Right renal cortex interstitium (tissue), 3 donors: ENCODE measurements around the gene SH3RF2. TPM values are rescaled to one million over a fixed set of nuclear protein-coding genes. Genes with fewer than 3 reads are reported as not detected.

Experiments used
- DNase-seq, 3 donors: peaks; one replicate each; pipeline ENCODE4 v3.0.0-alpha.2; 2013; ENCODE audit warnings: low read depth in 3 of 3, low spot score in 2 of 3
- polyA plus RNA-seq, 3 donors: library from polyadenylated mRNA; unstranded; fragments of 120-200 nt; gene quantifications; one replicate each; pipeline ENCODE4 v1.2.1, GENCODE V29; 2013; ENCODE audit not compliant: insufficient read length in 3 of 3

The SH3RF2 gene
- polyA plus RNA-seq, 3 donors: 3.8 to 4.8 (median 4.2) TPM

DNA sequence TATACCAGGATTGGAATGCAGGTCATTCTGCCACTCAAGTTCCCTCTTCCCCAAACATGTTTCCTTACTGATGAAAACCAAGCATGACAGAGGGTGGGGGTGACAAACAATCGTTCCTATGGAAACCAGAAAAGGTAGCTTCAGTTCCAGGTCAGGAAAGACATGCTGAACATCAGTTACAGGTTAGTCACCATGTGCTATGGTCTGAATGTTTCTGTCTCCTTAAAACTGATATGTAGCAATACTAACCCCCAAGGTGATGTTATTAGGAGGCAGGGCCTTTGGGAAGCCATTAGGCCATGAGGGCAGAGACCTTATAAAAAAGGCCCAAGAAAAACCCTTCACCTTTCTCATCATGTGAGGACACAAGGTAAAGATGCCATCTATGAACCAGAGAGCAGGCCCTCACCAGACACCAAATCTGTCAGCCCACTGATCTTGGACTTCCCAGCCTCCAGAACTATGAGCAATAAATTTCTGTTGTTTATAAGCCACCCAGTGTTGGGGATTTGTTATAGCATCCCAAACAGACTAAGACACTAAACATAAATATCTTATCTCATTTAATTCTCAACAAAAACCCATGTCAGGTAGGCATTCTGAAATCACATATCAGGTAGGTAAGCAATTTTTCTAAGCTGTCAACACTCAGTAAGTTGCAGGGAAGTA is 15.7 kb upstream of the SH3RF2 start:
- DNase-seq: no peak

DNA sequence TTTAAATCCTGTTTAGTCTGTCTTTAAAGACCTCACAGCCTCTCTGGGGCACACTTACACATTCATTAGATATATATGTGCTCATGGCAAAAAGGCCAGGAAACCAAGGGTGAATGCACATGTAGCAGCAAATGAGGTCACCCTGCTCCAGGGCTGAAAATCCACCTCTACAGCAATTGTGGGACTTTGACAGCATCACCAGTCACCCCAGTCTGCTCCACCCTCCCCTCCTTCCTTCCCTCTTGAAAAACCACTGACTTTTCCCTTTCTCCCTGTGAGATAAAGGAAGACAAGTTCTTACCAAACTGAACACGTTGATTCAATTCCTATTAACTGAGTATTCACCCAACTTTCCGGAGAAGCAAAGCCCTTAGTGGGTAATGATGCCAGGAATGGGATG is 15.2 kb upstream of the SH3RF2 start:
- DNase-seq: no peak

DNA sequence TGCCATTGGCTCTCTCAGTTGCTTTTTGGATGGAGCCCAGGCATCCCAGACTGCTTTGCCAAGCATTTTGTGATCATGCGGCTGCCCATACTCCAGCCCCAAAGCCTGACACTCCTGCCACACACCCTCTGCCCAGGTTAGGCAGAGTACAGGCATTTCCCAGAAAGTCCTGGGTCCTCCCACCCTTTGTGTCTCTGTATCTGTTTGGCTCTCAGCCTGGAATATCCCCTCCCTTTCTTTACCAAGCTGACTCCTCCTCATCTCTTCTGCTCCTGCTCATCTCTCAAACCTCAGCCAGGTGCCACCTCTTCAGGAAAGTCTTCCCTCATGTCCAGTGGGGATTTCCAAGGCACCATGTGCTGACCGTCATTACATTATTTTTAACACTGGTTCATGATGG is 14.3 kb upstream of the SH3RF2 start:
- no peak for DNase-seq

DNA sequence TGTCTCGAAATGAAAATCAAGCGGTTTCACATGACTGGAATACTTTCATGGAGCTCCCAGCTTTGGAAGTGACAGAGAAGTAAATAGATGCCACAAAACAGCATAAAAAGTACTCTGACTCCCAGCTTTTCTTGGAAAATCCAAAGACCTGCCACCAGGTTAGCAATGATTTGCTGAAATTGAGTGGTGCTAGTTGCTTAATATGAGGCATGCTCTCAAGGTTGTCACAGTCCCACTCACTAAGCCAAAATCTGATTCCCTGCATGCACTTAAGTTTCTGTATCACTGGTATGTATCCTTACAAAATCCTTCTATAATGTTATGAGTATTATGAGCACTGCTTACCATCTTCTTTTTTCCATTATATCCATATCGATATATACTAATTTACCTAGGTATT is 13.0 kb upstream of the SH3RF2 start:
- DNase-seq: no peak

DNA sequence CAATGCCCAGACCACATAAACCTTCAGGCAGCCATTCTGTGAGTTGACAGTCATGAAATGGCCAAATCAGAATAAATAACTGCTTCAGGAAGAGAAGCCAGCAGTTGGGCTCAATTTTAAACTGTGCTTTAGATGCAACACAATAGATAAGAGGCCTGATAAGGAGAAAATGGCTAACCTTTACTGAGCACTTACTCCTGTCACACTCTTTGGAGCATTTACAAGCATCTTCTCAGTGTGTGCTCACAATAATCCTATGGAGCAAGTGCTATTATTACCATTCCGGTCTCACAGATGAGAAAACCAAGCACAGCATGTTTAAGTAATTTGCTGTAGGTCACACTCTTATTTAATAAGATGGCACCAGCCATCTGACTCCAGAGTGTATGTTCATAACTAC is 11.5 kb upstream of the SH3RF2 start:
- no peak for DNase-seq

DNA sequence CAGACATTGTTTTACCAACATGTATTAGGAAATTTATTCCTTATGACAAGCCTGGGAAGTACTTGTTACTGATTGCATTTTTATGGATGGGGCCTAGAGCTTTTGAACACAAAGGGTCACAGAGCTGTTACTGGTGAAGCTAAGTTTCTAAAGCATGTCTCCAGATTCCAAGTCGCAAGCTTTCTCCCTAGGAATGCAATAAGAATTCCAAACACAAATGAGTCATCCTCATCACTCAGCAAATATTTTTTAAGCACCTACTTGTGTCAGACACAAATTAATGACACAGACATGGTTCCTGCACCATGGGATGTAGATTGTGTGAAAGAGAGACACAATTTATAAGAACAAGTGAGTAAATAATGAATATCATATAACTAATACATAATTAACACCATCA is 11.0 kb upstream of the SH3RF2 start:
- DNase-seq: no peak

DNA sequence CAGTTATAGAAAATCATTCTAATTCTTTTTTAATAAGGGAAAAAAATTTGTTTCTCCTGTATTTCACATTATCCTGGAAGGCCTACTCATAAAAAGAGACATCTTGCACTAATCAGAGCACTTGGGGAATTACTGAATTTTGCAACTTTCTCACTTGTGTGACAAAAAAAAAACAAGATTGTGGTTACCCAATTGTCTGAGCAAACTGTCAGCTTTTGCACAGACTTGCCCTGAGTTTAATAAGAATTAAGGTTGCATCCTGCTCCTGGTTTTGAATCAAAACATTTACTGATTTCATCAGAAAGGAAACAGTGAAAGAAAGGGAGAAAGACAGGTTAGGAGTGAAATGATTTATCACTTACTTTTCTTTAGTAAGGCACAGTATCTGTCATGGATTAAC is 10.6 kb upstream of the SH3RF2 start:
- no peak for DNase-seq

DNA sequence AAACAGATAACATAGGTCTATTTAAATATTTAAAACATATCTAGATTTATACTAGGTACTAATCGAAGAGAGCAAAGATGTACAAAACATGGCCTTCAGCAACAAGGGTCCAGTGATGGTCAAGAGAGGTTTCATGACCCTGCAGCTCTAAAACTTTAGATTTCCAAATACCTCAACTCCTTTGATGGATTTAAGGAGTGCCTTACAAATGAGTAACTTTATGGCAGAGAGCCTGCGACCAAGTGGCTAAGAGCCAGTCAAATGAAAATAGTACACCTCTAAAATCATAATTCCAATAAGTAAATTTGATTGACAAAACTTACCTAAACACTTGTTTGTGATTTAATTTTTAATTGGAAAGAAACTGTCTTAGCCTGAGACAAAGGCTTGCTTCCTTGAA is 4.7 kb upstream of the SH3RF2 start:
- no peak for DNase-seq

DNA sequence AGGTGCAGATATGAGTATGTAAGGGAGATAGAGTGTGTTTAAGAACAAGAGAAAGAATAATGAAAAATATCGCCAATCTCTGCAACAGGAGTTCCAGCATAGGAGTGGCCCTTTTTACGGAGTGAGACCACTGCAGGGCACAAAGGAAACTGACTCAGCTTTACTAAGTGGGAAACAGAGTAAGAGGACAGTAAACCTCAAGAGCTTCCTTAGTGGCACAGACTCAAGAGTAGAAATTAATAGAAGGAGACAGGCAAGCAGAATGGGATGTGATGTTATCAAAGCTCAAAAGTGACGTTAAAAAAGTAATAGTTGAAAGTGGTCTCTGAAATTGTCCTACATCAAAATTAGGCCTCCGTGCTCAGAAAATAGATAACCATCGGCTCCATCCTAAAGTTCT is 2.1 kb upstream of the SH3RF2 start:
- DNase-seq: no peak

DNA sequence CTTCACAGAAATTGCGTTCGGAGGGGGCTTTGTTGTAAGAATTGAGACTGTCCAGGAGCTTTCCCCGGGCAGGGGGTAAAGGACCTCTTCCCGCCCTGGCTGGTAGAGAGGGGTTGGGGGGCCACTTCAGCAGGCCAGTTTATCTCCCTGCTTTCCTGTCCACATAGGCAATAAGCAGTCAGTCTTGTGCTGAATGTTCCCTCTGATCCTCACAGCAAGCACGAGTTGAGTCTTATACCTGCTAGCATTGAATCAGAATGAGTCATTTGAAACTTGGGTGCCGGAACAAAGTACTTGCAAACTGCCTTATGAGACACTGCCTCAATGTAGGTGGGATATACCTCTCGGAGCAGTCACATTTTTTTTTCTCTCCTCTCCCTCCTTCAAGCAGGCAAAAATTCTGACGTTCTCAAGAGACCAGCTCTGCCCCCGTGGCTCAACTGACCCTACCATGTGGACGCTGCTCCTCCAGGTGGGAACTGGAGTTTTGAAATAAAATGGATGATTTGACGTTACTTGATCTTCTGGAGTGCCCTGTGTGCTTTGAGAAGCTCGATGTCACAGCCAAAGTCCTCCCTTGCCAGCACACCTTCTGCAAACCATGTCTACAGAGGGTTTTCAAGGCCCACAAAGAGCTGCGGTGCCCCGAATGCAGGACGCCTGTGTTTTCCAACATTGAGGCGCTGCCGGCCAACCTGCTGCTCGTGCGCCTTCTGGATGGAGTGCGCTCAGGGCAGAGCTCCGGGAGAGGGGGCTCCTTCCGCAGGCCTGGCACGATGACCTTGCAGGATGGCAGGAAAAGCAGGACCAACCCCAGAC is 1.3 kb downstream of the SH3RF2 start:
- DNase-seq: no peak

DNA sequence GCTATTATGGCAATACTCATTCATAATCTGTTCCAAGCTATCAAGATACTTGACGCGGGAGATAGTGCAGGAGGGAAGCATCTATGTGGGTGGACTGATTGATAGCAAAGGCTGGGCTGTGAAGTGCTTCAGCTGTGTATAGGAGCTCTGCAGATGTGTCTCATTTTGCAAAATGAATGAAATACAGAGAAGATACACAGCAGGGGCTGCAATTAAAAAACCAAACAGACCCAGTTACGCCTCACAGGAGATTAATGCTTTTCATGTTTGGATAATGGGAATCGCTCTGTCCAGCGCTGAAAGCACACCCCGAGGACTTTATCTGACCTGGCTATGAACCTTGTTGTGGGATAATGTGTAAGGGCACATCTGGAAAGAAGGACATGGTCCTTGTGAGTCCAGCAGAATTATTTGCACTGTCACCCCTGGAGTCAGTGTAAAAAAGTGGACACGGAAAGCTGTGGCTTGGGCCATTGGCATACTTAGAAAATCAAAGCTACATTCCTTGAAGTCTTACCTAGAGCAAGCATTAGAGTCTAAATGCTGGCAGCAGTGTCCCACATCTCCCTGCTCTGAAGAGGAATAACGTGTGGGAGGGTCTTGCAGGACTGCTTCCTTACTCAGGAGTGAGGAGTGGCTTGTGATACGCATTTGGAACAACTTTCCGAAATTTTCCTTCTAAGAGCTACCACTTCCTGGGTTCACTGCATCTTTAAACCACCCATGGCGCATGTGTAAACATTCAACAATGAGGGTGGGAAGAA is 2.6 kb downstream of the SH3RF2 start:
- DNase-seq: no peak

DNA sequence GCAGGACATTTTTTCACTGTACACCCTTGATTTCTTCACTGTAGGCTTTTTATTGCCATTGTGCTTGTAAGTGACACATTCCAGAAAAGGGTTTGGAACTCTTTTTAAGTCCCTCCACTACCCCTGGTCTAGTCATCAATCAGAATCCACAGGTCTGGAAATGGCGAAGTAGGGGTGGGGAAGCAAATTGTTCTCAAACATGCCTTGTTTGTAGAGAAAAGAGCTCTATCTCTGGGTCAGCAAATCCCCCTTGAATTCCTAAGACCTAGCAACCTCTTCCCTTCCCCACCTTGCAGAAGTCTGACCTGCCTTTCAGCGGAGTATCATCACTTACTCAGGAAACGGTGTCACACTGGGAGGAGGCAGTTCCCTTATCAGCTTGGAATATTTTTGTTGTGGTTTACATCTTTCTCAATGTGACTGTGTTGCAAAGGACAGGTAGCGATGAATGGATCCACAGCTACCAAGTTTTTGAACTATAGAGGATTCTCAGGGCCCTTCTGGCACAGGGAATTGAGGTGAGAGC is 3.2 kb downstream of the SH3RF2 start:
- DNase-seq: no peak

DNA sequence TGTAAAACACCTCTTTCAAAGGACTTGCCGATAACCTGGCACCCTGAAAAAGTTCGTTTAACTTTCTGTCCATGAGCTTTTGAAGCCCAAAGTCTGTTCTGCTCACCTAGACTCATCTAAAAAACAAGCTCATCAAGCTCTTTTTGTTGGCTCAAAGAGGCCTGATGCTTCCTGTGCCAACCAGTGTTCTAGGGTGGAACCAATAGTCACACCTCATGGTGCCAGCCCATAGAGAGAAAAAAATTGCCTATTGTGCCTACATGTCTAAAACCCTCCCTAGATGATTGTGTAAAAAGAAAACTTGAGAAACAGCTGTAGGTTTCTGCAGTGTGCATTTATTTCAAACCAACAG is 4.7 kb downstream of the SH3RF2 start:
- no peak for DNase-seq

DNA sequence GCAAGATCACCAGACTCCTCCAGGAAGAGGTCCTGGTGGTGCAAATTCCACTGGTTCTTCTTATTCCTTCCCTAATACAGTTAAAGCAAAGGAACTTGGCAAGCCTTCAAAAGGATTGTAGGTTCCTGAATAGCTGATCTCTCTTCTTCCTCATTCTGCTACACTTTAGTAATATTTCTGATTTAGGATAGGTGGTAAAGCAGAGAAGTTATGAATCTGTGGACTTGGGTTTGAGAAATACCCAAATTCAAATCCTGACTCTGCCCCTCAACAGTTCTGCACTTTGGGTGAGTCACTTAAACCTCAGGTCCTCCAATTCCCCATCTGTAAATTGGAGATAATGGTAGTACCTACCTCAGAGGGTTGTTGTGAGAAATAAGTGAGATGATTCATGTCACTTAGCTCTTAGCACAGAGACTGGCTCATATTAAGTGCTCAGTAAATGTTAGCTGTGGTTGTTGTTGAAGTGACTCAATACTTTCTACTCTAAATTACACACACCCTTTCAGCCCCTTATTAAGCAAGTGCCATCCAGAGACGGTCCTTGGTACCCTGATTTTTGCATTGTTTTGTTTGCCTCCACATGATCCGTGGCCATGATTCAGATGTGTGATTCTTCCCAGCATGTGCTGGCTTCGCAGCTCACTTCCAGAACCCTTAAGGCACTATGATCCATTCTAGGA is 5.2 kb downstream of the SH3RF2 start:
- no peak for DNase-seq

DNA sequence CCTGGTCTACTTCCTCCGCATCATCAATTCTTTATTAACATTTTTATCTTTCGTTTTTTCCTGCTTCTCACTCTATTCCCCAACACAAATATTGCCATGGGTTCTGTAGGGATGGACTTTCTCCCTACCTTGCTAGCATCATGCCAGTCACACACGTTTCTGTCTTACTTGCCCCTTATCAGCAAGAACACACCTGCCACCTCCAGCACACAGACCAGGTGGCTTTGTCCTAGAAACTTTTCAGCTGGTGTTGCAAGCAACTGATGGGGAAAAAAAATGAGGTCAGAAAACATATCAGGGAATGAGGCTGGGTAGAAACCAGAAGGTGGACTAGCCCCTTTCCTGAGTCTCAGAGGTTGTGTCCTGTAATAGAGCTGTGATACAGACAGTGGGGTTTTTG is 5.8 kb downstream of the SH3RF2 start:
- DNase-seq: no peak

DNA sequence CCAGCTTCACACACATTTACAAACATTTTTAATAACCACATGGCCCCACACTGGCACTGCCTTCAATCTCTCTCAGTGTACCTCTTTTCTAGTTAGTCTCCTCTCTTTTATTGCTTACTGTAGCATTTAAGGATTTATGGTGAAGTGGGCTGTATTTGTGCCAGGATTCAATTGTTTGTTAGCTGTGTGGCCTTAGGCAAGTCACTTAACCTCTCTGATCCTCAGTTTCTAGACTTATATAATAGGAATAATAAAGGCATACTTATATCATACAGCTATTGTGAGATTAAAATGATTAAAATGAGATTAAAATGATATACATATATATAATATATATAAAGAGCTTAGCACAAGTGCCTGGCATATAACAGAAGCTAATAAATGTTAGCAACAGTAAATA is 6.4 kb downstream of the SH3RF2 start:
- no peak for DNase-seq

DNA sequence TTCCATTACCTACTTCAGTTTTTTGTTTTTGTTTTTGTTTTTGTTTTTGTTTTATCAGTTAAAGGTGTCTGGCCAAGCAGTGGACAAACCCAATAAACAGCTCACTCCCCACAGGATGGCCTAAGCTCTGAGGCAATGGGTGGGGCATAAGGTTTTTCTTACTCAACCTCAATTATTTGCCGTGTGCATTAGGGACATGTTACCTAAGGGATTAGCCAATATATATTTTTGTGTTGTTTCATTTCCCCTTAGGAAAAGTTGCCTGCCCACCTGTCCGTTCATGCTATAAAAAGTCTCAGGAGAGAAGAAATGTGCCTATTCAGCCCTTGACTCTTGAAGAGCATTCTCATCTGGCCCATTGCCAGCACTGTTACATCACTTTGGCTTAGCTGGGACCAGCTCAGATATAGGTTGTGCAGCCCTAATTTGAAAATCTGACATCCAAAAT is 7.3 kb downstream of the SH3RF2 start:
- no peak for DNase-seq

DNA sequence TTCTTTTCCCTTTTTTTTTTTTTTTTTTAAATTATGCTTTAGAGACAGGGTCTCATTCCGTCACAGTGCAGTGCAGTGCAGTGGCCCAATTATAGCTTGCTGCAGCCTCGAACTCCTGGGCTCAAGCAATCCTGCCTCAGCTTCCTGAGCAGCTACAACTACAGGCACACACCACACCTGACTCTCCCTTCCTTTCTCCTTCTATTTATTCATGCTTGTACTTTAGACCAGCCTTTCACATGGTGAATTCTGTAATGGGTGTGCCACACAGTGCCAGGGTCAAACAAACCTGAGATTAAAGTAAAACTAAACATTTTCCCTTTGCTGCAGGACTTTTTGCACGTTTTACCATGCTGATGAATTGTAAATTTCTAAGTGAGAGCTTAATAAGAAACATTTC is 8.0 kb downstream of the SH3RF2 start:
- DNase-seq: no peak

DNA sequence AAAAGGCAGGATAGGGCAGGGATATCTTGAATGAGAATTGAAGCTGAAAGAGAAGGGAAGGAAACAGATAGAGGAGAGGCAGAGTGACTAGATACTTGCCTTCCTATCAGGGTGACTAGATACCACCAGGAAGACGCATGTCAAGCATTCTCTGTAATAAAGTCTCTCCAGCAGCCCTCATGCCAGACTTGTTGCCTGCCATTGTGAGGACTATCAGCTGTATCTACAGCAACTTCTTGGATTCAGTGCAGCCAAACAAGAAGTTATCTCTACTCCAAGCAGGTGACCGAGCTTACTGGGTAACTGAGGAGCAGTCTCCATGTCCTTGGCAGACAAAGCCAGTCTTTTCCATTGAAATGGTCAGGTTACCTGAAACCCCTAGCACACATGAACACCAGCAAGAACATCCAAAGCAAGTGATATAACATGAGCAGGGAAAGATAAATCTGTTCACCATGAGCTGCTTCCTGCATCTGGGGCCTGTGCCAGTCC is 9.3 kb downstream of the SH3RF2 start:
- DNase-seq: no peak

DNA sequence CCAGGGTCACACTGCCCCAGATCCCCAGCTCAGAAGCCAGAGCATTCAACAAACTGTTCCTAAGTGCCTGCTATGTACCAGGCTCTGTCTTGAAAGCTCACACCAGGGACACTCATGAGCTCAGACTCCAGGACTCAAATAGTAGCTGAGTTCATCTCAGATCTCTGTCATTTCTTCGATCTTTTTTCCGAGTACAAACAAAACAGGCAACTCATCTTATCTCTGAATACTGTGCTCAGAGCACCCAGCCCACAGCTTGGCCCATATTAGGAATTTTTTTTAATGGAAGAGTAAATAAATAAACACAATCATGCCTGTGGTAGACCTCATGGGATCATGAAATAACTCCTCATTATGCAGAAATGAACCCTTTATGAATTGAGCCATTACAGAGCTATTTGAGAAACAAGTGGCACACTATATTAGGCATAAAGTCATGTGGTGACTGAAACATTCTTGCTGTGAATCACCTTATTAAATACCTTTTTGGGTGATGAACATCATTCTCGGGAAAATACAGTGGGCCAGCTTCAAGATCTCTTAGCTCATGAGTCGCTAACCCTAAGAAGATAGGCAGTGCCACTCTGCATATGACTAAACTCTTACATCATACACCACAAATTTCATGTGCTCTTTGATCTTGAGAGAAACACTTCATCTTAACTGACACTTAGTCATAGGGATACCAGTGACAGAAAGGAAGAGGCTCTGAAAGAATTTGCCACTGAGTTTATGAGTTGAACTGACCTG is 9.9 kb downstream of the SH3RF2 start:
- DNase-seq: no peak
